ENCODE data around the gene TERT. TPM values are rescaled to one million over a fixed set of nuclear protein-coding genes. Genes with fewer than 3 reads are reported as not detected.

TERT gene
- total RNA-seq, 1 donor from 2014 or later = 0.20 TPM

DNA sequence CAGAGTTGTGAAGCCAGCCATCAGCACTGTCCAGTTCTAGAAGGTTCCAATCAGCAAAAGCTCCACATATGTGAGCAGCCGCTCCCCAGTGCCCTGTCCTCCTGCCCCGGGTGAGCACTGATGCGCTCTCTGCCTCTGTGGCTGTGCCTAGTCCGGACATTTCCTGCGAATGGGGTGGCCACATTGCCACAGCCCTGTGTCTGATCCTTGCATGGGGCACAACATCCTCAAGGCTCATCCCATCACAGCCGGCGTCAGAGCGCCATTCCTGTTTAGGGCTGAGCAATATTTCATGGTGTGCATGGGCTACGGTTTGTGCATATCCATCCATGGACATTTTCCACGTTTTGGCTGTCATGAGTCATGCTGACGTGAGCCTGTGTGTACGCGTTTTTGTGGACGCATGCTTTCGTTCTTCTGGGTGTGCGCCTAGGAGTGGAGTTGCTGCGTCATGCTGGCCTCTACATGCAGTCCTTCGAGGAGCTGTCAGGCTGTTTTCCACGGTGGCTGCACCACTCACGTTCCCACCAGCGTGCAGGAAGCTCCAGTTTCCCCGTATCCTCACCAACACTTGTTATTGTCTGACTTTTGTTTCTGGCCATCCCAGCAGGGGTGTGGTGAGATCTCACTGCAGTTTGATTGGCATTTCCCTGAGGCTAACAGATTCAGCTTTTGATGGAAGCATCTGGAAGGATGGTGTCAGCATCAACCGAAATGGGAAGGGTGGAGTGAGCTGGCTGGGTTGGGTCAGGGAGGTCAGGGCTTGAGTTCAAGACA lies 79.4 kb downstream of the TERT start:
- Mint-ChIP-seq H3K27ac (no peak overlapping the region), H3K36me3 (no peaks in the 10 kb centered on the region), H3K27me3 (ENCODE audit: low read depth) (peaks cover 16% of the 10 kb centered on the region), H3K4me1 (no peaks in the 10 kb centered on the region), H3K9me3 (peaks cover 4% of the 10 kb centered on the region), H3K4me3 (no peak overlapping the region)
- no peak for DNase-seq (ENCODE audit: low spot score in 2 of 2, unreplicated experiment in 2 of 2)
- TF ChIP-seq, protein P1, sequence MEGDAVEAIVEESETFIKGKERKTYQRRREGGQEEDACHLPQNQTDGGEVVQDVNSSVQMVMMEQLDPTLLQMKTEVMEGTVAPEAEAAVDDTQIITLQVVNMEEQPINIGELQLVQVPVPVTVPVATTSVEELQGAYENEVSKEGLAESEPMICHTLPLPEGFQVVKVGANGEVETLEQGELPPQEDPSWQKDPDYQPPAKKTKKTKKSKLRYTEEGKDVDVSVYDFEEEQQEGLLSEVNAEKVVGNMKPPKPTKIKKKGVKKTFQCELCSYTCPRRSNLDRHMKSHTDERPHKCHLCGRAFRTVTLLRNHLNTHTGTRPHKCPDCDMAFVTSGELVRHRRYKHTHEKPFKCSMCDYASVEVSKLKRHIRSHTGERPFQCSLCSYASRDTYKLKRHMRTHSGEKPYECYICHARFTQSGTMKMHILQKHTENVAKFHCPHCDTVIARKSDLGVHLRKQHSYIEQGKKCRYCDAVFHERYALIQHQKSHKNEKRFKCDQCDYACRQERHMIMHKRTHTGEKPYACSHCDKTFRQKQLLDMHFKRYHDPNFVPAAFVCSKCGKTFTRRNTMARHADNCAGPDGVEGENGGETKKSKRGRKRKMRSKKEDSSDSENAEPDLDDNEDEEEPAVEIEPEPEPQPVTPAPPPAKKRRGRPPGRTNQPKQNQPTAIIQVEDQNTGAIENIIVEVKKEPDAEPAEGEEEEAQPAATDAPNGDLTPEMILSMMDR (IDR thresholded peaks at IDR 0.05; ENCODE audit: unreplicated experiment) = no peak

DNA sequence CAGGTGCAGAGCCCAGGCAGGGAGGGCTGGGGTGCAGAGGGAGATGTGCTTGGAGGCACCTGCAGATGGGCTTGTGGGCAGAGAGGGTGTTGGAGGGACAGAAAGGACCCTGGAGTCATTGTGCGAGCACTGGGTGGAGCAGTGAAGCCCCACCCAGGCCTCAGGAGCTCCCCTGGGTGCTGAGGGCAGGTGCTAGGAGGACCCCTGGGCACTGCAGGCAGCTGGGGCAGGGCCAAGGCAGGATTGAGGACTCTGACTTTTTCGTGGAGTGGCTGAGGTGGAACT lies 80.0 kb downstream of the TERT start:
- Mint-ChIP-seq H3K27me3 (ENCODE audit: low read depth) (peaks cover 19% of the 10 kb centered on the region), H3K36me3 (no peaks in the 10 kb centered on the region), H3K27ac (no peak overlapping the region), H3K4me1 (no peaks in the 10 kb centered on the region), H3K4me3 (no peak overlapping the region), H3K9me3 (peaks cover 4% of the 10 kb centered on the region)
- TF ChIP-seq, protein P1 (IDR thresholded peaks at IDR 0.05; ENCODE audit: unreplicated experiment) = no peak
- DNase-seq (ENCODE audit: low spot score in 2 of 2, unreplicated experiment in 2 of 2) = no peak

DNA sequence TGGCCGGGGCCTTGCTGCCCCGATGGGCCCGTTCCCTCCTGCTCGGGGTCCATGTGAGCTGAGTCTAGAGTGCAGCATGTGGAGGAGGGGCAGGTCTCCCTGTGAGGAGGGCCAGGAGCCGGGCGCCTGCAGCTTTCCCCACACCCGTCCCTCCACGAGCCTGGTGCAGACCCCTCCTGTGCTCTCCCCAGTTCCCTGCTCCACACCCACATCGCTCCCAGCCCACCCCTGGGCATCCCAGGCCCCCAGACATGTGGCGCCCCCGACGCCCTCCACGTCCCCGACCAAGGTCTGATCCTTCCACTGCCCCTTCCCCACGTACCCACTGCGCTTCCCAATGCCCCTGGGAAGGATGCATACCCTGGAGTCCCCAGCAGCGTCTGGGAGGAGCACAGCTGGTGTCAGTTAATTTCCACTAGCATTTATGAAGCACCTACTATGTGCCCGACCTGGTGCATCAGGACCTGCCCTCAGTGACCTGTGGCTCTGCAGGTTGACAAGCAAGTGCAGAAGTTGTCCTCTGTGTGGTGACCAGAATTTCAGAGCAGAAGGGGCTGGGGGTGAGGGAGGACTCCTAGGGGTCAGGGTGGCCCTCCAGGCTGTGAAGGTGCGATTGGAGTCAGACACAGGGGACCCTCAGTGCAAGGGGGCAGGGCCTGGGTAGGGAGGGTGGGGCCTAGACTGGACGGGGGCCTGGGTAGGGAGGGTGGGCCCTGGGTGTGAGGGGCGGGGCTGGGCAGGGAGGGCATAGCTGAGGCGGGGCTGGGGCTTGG lies 80.5 kb downstream of the TERT start:
- Mint-ChIP-seq H3K27me3 (ENCODE audit: low read depth) (peaks cover 16% of the 10 kb centered on the region), H3K27ac (no peak overlapping the region)
- no peak for DNase-seq (ENCODE audit: low spot score in 2 of 2, unreplicated experiment in 2 of 2)

DNA sequence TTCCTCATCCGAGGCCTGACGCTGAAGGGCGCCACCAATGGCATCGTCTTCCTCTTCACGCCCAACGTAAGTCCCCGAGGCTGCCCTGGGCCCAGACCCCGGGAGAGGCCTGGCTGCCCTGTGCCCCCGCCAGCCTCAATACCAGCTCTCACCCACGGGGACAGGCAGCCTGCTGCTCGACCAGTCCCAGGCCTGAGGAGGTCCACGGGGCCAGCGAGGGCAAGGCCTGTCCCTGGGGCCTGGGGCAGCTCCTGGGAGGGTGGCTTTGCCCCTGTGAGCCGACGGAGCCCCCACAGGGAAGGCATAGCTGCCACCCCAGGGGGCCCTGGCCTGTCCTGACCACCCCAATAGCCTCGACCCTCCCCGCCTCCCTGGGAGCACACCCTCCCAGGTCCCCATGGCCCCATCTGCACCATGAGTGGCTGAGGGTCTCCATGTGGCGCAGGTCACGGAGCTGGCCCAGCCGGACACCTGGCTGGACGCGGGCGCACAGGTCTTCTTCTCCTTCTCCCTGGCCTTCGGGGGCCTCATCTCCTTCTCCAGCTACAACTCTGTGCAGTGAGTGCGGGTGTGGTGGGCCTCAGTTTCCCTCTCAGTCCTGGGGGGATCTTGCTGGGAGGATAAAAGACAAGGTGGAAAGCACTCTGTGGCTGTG lies 81.2 kb downstream of the TERT start:
- H3K27ac Mint-ChIP-seq = no peak overlapping the region
- H3K4me1 Mint-ChIP-seq = no peaks in the 10 kb centered on the region
- no peaks in the 10 kb centered on the region for H3K36me3 Mint-ChIP-seq
- H3K27me3 Mint-ChIP-seq (ENCODE audit: low read depth) = peaks cover 13% of the 10 kb centered on the region
- DNase-seq (ENCODE audit: low spot score in 2 of 2, unreplicated experiment in 2 of 2) = no peak
- H3K9me3 Mint-ChIP-seq = peaks cover 4% of the 10 kb centered on the region
- TF ChIP-seq, protein P1 (IDR thresholded peaks at IDR 0.05; ENCODE audit: unreplicated experiment) = no peak
- no peak overlapping the region for H3K4me3 Mint-ChIP-seq

More for the DNA sequence above, 80.5 kb downstream of the TERT start:
- H3K4me1 Mint-ChIP-seq = no peaks in the 10 kb centered on the region
- TF ChIP-seq, protein P1 (IDR thresholded peaks at IDR 0.05; ENCODE audit: unreplicated experiment) = no peak
- no peaks in the 10 kb centered on the region for H3K36me3 Mint-ChIP-seq
- no peak overlapping the region for H3K4me3 Mint-ChIP-seq
- H3K9me3 Mint-ChIP-seq = peaks cover 4% of the 10 kb centered on the region

DNA sequence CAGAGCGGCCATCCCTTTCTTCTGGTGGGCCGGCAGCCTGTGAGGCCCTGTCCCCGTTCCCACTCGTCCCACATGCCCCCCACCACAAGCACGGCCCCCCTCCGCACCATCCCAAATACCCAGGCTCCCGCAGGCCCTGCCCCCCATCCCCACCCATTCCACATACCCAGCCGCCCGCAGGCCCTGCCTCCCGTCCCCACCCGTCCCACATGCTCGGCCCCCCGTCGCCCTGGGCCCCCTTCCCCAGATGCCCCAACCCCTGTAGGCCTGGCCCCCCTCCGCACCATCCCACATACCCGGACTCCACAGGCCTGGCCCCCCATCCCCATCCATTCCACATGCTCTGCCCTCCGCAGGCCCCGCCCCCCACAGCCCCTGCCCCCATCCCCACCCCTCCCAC lies 82.0 kb downstream of the TERT start:
- TF ChIP-seq, protein P1 (IDR thresholded peaks at IDR 0.05; ENCODE audit: unreplicated experiment) = no peak
- H3K27me3 Mint-ChIP-seq (ENCODE audit: low read depth) = peaks cover 7% of the 10 kb centered on the region
- H3K27ac Mint-ChIP-seq = no peak overlapping the region
- DNase-seq (ENCODE audit: low spot score in 2 of 2, unreplicated experiment in 2 of 2) = no peak
- H3K4me3 Mint-ChIP-seq = no peak overlapping the region
- H3K36me3 Mint-ChIP-seq = no peaks in the 10 kb centered on the region
- no peaks in the 10 kb centered on the region for H3K4me1 Mint-ChIP-seq
- peaks cover 4% of the 10 kb centered on the region for H3K9me3 Mint-ChIP-seq

Measured in mesothelial cell of epicardium (in vitro differentiated cells).